ENCODE measurements around the gene NXPH4. TPM values are rescaled to one million over a fixed set of nuclear protein-coding genes. Genes with fewer than 3 reads are reported as not detected.

Gene NXPH4
- total RNA-seq, 2 experiments from 2014 or later = 0.41 to 0.45 TPM

DNA sequence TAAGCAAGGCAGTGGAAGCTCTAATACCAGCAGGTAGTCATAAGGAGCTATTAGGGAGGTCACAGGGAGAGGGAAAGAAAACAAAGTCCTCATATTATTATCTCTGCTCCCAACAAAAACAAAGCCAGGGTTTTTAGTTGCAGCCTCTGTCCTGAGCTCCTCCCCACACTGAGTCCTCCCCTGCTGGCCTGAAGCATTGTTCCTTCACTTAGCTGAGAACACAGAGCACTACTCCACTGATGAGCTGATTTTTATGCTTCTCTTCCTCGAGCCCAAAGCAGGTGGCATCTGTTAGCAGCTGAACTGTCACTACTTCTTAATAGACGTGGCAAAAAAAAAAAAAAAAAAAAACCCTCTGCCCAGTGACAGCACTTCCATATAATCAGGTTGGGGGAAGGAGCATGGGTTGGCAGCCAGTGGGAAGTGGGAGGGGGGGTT is 44.9 kb downstream of the NXPH4 start:
- DNase-seq (no peak), ATAC-seq (no peak)
- H3K4me3 Mint-ChIP-seq = no peak overlapping the region
- no peaks in the 10 kb centered on the region for H3K9me3 Mint-ChIP-seq
- no peak overlapping the region for H3K27ac Mint-ChIP-seq
- H3K36me3 Mint-ChIP-seq (ENCODE audit: low read depth) = peaks cover 13% of the 10 kb centered on the region
- POLR2A ChIA-PET = interaction anchor here (0.5 to 1.2 kb wide), 2 partner anchors 28 to 47 kb away, joined by 3 read pairs; no protein-coding TSS in a partner anchor
- TF ChIP-seq, protein P1, sequence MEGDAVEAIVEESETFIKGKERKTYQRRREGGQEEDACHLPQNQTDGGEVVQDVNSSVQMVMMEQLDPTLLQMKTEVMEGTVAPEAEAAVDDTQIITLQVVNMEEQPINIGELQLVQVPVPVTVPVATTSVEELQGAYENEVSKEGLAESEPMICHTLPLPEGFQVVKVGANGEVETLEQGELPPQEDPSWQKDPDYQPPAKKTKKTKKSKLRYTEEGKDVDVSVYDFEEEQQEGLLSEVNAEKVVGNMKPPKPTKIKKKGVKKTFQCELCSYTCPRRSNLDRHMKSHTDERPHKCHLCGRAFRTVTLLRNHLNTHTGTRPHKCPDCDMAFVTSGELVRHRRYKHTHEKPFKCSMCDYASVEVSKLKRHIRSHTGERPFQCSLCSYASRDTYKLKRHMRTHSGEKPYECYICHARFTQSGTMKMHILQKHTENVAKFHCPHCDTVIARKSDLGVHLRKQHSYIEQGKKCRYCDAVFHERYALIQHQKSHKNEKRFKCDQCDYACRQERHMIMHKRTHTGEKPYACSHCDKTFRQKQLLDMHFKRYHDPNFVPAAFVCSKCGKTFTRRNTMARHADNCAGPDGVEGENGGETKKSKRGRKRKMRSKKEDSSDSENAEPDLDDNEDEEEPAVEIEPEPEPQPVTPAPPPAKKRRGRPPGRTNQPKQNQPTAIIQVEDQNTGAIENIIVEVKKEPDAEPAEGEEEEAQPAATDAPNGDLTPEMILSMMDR (IDR thresholded peaks at IDR 0.05) = no peak
- CTCF ChIA-PET = interaction anchor here (0.6 to 3.2 kb wide), 11 partner anchors 9 to 200 kb away, joined by 3 to 22 read pairs (median 6); partner anchors contain the start of genes GLI1 and INHBE
- H3K4me1 Mint-ChIP-seq (ENCODE audit: low read depth) = peaks cover 4% of the 10 kb centered on the region
- intact Hi-C loops (cut with micrococcal nuclease) = loop anchor here (5.0 kb wide), 1 partner anchor 196 kb away; the partner anchor contains the start of genes GLI1 and INHBE
- H3K27me3 Mint-ChIP-seq = no peaks in the 10 kb centered on the region

DNA sequence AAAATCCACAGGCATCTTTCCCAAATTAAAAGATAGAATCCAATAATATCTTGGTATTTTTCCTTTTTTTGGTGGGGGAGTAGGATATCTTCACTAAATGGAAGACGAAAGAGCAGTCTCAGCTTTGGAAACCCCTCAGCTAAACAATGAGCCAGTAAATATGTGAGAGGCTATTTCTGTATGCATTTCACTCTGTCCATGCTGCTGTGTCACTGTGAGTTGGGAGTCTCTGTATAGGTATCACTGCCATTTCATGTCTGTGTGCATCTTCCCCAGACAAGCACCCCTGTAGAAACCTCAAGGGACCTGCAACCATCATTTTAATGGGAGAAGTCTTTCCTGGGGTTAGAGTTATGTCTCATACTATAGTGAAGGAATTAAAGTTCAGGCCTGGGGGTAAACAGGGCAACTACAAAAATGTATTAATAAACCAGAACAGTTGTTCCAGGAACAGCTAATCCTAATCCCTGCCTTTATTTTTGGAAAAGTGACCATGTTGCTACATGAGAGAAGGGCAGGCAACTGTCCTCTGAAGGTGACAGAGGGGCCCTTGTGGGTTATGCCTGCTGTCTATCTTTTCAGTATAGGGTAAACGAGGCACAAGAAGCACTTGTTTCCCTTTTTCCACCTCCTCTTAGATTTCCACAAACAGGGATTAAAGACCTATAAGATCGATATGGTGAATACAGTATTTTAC is 45.7 kb downstream of the NXPH4 start:
- Mint-ChIP-seq H3K9me3 (no peaks in the 10 kb centered on the region), H3K4me1 (ENCODE audit: low read depth) (peaks cover 6% of the 10 kb centered on the region), H3K4me3 (no peak overlapping the region), H3K27ac (no peak overlapping the region), H3K36me3 (ENCODE audit: low read depth) (peaks cover 16% of the 10 kb centered on the region), H3K27me3 (no peaks in the 10 kb centered on the region)
- ChIA-PET CTCF (interaction anchor here (0.6 to 3.4 kb wide), 10 partner anchors 10 to 196 kb away, joined by 3 to 24 read pairs (median 6); partner anchors contain the start of genes GLI1, INHBE and STAC3), POLR2A (interaction anchor here (0.5 kb wide), 1 partner anchor 27 kb away, joined by 3 read pairs; no protein-coding TSS in a partner anchor)
- no peak for ATAC-seq
- DNase-seq = no peak
- TF ChIP-seq, protein P1 (IDR thresholded peaks at IDR 0.05) = no peak
- intact Hi-C loops (cut with micrococcal nuclease) = loop anchor here (5.0 kb wide), 1 partner anchor 195 kb away; the partner anchor contains the start of genes GLI1 and INHBE

DNA sequence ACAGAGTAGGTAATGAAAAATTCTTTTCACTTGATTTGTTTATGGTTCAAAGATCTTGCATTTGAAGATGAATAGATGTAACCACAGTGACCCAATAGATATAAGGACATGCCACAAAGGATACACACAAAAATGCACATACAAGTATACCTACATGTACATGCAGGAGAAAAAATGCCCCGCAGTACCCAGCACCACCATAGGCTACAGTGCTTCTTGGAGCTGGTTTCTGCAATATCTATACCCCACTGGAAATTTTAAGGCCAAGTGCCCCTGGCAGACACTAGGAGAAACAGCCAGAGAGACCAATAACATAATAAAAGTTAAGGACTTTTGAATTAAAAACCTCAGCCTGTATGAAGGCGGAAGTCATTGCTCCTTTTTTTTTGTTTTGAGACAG is 46.5 kb downstream of the NXPH4 start:
- Mint-ChIP-seq H3K36me3 (ENCODE audit: low read depth) (peaks cover 17% of the 10 kb centered on the region), H3K27ac (no peak overlapping the region), H3K27me3 (no peaks in the 10 kb centered on the region), H3K4me3 (no peak overlapping the region), H3K4me1 (ENCODE audit: low read depth) (peaks cover 9% of the 10 kb centered on the region), H3K9me3 (no peaks in the 10 kb centered on the region)
- TF ChIP-seq, protein P1 (IDR thresholded peaks at IDR 0.05) = no peak
- DNase-seq (no peak), ATAC-seq (peak; percentile 45)
- CTCF ChIA-PET = interaction anchor here (0.9 to 3.4 kb wide), 11 partner anchors 9 to 195 kb away, joined by 3 to 24 read pairs (median 6); partner anchors contain the start of genes GLI1, INHBE and STAC3
- intact Hi-C loops (cut with micrococcal nuclease) = loop anchor here (5.0 kb wide), 1 partner anchor 194 kb away; the partner anchor contains the start of genes GLI1 and INHBE
- POLR2A ChIA-PET = no interaction called here

DNA sequence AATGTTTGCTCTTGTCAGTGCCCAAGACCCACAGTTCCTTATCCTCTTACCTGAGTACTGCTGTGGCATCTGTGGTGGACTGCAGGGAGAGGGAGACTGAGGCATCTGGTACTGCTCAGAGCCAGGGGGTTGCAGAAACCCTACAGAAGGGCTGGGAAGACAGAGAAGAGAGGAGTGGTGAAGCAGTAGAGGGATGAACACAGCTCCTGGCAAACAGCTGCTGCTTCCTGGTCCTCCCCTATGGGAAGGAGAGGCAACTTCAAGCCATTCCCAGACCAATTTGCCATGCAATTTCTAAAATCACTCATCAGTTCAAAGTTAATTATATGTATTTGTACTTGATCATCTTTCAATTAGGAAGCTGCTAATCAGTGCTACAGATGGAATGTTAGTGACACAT is 50.1 kb downstream of the NXPH4 start:
- no peak overlapping the region for H3K4me3 Mint-ChIP-seq
- peak overlapping the region; percentile 79 for H3K27ac Mint-ChIP-seq
- ATAC-seq (no peak), DNase-seq (no peak)
- H3K27me3 Mint-ChIP-seq = no peaks in the 10 kb centered on the region
- ChIA-PET POLR2A (interaction anchor here (0.7 to 1.2 kb wide), 2 partner anchors 11 to 71 kb away, joined by 3 read pairs; no protein-coding TSS in a partner anchor), CTCF (interaction anchor here (1.1 to 3.3 kb wide), 3 partner anchors 16 to 186 kb away, joined by 3 to 22 read pairs (median 5); partner anchors contain the start of gene STAC3)
- TF ChIP-seq, protein P1 (IDR thresholded peaks at IDR 0.05) = no peak
- intact Hi-C loops (cut with micrococcal nuclease) = no loop called here
- peaks cover 23% of the 10 kb centered on the region for H3K36me3 Mint-ChIP-seq (ENCODE audit: low read depth)
- H3K9me3 Mint-ChIP-seq = no peaks in the 10 kb centered on the region
- peaks cover 13% of the 10 kb centered on the region for H3K4me1 Mint-ChIP-seq (ENCODE audit: low read depth)

All from activated CD8-positive, alpha-beta T cell treated with anti-CD3 and anti-CD28 coated beads for 36 hours (primary cell).